ENCODE measurements around the gene RALB. TPM values are rescaled to one million over a fixed set of nuclear protein-coding genes. Genes with fewer than 3 reads are reported as not detected.

RALB gene
- total RNA-seq, 1 donor from 2014 or later = 25.4 TPM

DNA sequence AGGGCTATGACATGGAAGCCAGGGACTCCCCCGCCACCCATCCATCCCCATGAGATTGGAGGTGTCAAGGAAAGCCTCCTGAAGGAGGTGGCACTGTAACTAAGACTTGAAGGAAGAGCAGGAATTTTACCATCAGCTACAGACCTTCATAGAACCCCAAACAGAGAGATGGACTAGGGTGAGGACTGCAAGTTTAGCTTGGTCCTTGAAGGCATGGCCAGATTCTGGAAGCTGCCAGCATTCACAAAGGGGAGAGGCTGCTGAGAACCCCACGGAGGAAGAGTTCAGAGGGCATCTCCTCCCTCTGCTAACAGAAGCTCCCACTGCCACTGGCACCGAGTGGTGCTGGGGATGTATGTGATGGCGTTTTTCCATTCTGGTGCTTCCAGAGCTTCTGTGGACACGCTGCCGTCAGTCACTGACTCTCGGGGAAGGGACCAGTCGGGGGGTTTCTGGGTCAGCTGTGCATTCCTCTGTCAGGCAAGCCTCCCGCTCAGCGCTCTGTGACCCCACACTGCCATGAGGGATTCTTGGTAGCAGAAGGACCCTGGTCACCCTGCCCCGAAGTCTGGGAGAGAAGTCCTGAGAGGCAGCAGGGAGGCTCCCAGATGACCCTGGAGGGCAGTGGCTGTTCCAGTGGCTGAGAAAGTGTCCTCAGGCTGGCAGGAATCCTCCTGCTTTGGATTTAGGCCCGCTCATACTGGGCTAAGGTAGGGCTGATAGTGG is 47.5 kb upstream of the RALB start:
- DNase-seq (ENCODE audit: extremely low spot score, unreplicated experiment) = peak; percentile 84
- H3K36me3 Mint-ChIP-seq (ENCODE audit: unreplicated experiment) = no peaks in the 10 kb centered on the region
- H3K4me3 Mint-ChIP-seq (ENCODE audit: unreplicated experiment) = no peak overlapping the region
- H3K27me3 Mint-ChIP-seq (ENCODE audit: unreplicated experiment) = no peaks in the 10 kb centered on the region
- no peaks in the 10 kb centered on the region for H3K9me3 Mint-ChIP-seq (ENCODE audit: unreplicated experiment)
- no peak overlapping the region for H3K27ac Mint-ChIP-seq (ENCODE audit: unreplicated experiment)
- TF ChIP-seq, protein P1, sequence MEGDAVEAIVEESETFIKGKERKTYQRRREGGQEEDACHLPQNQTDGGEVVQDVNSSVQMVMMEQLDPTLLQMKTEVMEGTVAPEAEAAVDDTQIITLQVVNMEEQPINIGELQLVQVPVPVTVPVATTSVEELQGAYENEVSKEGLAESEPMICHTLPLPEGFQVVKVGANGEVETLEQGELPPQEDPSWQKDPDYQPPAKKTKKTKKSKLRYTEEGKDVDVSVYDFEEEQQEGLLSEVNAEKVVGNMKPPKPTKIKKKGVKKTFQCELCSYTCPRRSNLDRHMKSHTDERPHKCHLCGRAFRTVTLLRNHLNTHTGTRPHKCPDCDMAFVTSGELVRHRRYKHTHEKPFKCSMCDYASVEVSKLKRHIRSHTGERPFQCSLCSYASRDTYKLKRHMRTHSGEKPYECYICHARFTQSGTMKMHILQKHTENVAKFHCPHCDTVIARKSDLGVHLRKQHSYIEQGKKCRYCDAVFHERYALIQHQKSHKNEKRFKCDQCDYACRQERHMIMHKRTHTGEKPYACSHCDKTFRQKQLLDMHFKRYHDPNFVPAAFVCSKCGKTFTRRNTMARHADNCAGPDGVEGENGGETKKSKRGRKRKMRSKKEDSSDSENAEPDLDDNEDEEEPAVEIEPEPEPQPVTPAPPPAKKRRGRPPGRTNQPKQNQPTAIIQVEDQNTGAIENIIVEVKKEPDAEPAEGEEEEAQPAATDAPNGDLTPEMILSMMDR (IDR thresholded peaks at IDR 0.05) = no peak
- H3K4me1 Mint-ChIP-seq (ENCODE audit: unreplicated experiment) = no peaks in the 10 kb centered on the region

DNA sequence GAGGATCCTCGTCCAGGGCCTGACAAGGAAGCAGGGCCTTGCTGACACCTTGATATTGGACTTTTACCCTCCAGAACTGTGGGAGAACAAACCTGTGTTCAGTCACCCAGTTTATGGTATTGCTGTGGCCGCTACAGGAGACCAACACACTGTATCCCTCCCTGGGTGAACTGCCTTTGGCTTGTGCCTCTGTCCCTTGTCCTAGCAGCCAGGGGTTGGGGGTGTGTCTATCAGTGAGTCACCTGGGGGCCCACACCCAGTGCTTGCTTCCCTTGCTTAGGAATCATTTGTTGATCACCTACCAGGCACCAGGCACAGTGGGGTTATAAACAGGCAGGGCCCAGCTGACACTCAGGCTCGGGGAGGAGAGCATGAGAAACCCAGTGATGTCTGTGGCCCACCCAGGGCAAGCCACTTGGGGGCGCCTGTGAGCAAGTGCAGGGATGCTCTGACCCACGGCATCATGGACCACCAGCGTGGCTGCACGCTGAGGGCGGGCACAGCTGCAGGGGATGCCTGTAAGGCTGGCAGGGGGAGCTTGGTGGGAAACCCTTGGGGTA is 46.5 kb upstream of the RALB start:
- no peak overlapping the region for H3K27ac Mint-ChIP-seq (ENCODE audit: unreplicated experiment)
- H3K4me1 Mint-ChIP-seq (ENCODE audit: unreplicated experiment) = no peaks in the 10 kb centered on the region
- H3K4me3 Mint-ChIP-seq (ENCODE audit: unreplicated experiment) = no peak overlapping the region
- TF ChIP-seq, protein P1 (IDR thresholded peaks at IDR 0.05) = peak; percentile 34
- no peaks in the 10 kb centered on the region for H3K27me3 Mint-ChIP-seq (ENCODE audit: unreplicated experiment)
- peak; percentile 79 for DNase-seq (ENCODE audit: extremely low spot score, unreplicated experiment)
- no peaks in the 10 kb centered on the region for H3K36me3 Mint-ChIP-seq (ENCODE audit: unreplicated experiment)
- H3K9me3 Mint-ChIP-seq (ENCODE audit: unreplicated experiment) = no peaks in the 10 kb centered on the region

DNA sequence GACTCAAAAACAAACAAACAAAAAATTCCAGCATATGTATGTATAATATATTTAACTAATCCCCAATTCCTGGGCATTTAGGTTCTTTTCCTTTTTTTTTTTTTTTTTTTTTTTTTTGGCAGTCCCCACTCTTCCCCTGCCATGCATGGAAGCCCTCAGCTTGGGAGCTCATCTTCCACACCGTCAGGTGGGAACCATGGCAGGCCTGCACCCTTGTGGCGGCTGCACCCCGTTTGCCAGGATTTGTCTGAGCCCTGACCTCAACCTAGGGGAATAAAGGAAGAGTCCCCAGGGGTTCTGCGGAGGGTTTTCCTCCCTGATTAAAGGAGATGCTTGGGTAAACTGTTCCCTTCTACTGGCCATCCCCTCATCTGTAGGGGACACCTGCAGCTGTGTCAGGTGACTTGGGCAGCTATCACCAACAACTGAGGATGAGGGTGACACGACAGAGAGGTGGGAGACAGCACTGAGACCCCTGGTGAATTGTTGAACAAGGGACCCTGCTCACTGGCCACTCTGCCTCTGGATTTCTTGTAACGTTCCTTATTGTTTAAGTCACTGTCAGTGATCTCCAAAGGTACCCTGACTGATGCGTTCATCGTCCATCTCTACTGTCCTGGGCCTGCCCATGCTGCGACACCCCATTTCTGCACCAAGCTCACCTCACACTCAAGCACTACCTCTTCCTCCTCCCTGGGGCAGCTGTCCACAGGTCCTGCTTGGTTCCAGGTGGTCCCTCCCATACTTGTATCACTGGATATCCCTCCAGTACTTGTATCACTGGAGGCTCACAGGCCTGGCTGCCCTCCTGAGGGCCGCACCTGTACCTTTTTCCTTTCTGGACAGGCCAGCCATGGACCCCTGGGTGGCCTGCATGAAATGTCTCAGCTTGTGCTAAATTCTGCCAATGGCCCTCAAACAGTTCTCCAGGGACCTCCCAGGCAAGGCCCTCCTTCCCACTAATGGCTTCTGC is 44.0 kb upstream of the RALB start:
- H3K4me1 Mint-ChIP-seq (ENCODE audit: unreplicated experiment) = no peaks in the 10 kb centered on the region
- H3K27me3 Mint-ChIP-seq (ENCODE audit: unreplicated experiment) = no peaks in the 10 kb centered on the region
- no peaks in the 10 kb centered on the region for H3K9me3 Mint-ChIP-seq (ENCODE audit: unreplicated experiment)
- H3K36me3 Mint-ChIP-seq (ENCODE audit: unreplicated experiment) = no peaks in the 10 kb centered on the region
- no peak overlapping the region for H3K4me3 Mint-ChIP-seq (ENCODE audit: unreplicated experiment)
- H3K27ac Mint-ChIP-seq (ENCODE audit: unreplicated experiment) = no peak overlapping the region
- TF ChIP-seq, protein P1 (IDR thresholded peaks at IDR 0.05) = no peak
- DNase-seq (ENCODE audit: extremely low spot score, unreplicated experiment) = no peak

DNA sequence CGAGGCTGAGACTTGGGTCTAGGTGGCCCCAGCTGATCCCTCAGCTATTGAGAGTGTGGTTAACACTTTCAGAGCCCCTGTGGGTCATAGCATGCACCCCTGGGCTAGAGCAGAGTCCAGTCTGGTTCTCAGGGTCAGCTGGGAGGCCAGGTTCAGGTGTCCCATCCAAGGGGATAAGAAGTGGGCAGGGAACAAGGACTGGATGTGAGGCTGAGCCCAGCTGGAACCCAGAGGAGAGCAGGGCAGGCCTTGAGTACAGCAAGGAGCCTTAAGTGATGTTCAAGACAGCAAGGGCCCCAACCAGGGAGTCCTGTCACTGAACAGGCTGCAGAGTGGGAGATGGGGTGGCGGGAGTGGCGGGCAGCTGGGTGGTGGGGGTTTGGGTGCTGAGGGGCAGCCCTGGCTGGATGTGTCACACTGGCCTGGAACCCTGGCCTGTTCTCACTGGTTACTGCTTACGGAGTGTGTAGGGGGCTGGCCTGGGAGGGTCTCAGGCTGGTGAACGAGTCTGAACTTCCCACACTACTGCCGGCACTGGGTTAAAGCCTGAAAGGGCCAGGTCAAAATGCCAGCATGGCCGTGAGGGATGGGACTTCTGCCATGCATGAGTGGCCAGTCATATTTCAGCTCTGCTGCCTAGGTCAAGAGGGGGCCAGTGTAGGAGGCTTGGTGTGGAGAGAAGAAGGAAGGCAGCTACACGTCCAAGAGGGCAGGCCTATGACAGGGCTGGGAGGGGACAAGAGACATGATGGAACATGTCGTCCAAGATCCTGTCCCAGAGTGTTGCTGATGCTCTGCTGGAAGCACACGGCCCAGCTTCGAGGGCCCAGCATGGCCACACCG is 43.0 kb upstream of the RALB start:
- H3K36me3 Mint-ChIP-seq (ENCODE audit: unreplicated experiment) = no peaks in the 10 kb centered on the region
- H3K4me3 Mint-ChIP-seq (ENCODE audit: unreplicated experiment) = no peak overlapping the region
- TF ChIP-seq, protein P1 (IDR thresholded peaks at IDR 0.05) = no peak
- H3K9me3 Mint-ChIP-seq (ENCODE audit: unreplicated experiment) = no peaks in the 10 kb centered on the region
- no peak overlapping the region for H3K27ac Mint-ChIP-seq (ENCODE audit: unreplicated experiment)
- DNase-seq (ENCODE audit: extremely low spot score, unreplicated experiment) = no peak
- no peaks in the 10 kb centered on the region for H3K4me1 Mint-ChIP-seq (ENCODE audit: unreplicated experiment)
- no peaks in the 10 kb centered on the region for H3K27me3 Mint-ChIP-seq (ENCODE audit: unreplicated experiment)
